K562 (cell line): Measurements from ENCODE around the gene TMCC2. TPM values are rescaled to one million over a fixed set of nuclear protein-coding genes. Genes with fewer than 3 reads are reported as not detected.

Source experiments
- CTBP1 ChIP-seq: fragments of 450-650 bp; IDR thresholded peaks from 2 replicates; pipeline ENCODE4 v1.6.1; 2016; ENCODE audit warnings: borderline replicate concordance
- DPF2 ChIP-seq: fragments of 450-650 bp; IDR thresholded peaks from 2 replicates; pipeline ENCODE4 v1.6.1; 2016
- ETV5 ChIP-seq: sonication (generic); formaldehyde crosslinking; IDR thresholded peaks from 2 replicates; pipeline ENCODE4 v1.4.0; 2020; ENCODE audit warnings: low read depth, mild to moderate bottlenecking, missing genetic modification reagents
- ETV6 ChIP-seq, 3 experiments: fragments of 150-350 bp in 1 of 3; sonication (generic) in 1 of 3; formaldehyde crosslinking in 1 of 3; IDR thresholded peaks; 2 replicates each; pipeline versions ENCODE4 v1.6.1 to v1.8.0; 2014 to 2022; ENCODE audit warnings: borderline replicate concordance in 2 of 3, low read depth in 2 of 3, antibody characterized with exemption in 1 of 3, low read length in 1 of 3, mild to moderate bottlenecking in 1 of 3, missing genetic modification reagents in 1 of 3
- HMG20B ChIP-seq: fragments of 250-450 bp; sonication (Bioruptor Pico); IDR thresholded peaks from 2 replicates; pipeline ENCODE4 v1.5.0; 2021; ENCODE audit warnings: mild to moderate bottlenecking
- HNRNPK ChIP-seq: fragments of 200-400 bp; formaldehyde crosslinking; IDR thresholded peaks from one replicate; pipeline ENCODE4 v1.6.1; 2018; ENCODE audit warnings: mild to moderate bottlenecking, low read depth, low read length; ENCODE audit not compliant: poor library complexity, severe bottlenecking
- KDM4B ChIP-seq, 2 experiments: fragments of 450-650 bp in 1 of 2; sonication (generic) in 1 of 2; IDR thresholded peaks; 2 replicates each; pipeline ENCODE4 v1.6.1; 2016 to 2017; ENCODE audit warnings: borderline replicate concordance in 2 of 2, antibody characterized with exemption in 1 of 2, low read depth in 1 of 2, mild to moderate bottlenecking in 1 of 2
- KLF13 ChIP-seq: fragments of 450-650 bp; IDR thresholded peaks from 2 replicates; pipeline ENCODE4 v1.6.1; 2016; ENCODE audit warnings: missing genetic modification characterization, low read depth, mild to moderate bottlenecking, missing compliant biosample characterization, moderate library complexity, borderline replicate concordance
- MYBL2 ChIP-seq, 2 experiments: fragments of 450-650 bp in 1 of 2; sonication (generic) in 1 of 2; formaldehyde crosslinking in 1 of 2; IDR thresholded peaks; 2 replicates each; pipeline versions ENCODE4 v1.6.1 to v1.8.1; 2017 to 2022; ENCODE audit warnings: borderline replicate concordance in 1 of 2, inconsistent platforms in 1 of 2, low read depth in 1 of 2, mild to moderate bottlenecking in 1 of 2, missing genetic modification reagents in 1 of 2, moderate library complexity in 1 of 2
- PHB2 ChIP-seq: fragments of 450-650 bp; IDR thresholded peaks from 2 replicates; pipeline ENCODE4 v1.6.1; 2017; ENCODE audit warnings: low read depth
- RBM39 ChIP-seq: fragments of 200-400 bp; formaldehyde crosslinking; optimal IDR thresholded peaks from 2 replicates; pipeline ENCODE3; 2018; ENCODE audit warnings: low read depth, low read length
- SIX5 ChIP-seq, 2 experiments: IDR thresholded peaks; 2 replicates each; pipeline ENCODE4 v1.6.1; 2011; ENCODE audit warnings: low read length in 2 of 2, borderline replicate concordance in 1 of 2, low read depth in 1 of 2, mild to moderate bottlenecking in 1 of 2, moderate library complexity in 1 of 2; ENCODE audit not compliant: insufficient read depth in 1 of 2
- SP1 ChIP-seq: sonication (generic); formaldehyde crosslinking; IDR thresholded peaks from 2 replicates; pipeline ENCODE4 v1.8.1; 2022; ENCODE audit warnings: mild to moderate bottlenecking, missing genetic modification reagents
- SRSF7 ChIP-seq: fragments of 200-400 bp; formaldehyde crosslinking; optimal IDR thresholded peaks from 2 replicates; pipeline ENCODE3; 2017; ENCODE audit warnings: mild to moderate bottlenecking, low read depth, low read length
- TEAD4 ChIP-seq, 2 experiments: sonication (generic) in 1 of 2; formaldehyde crosslinking in 1 of 2; IDR thresholded peaks; 2 replicates each; pipeline versions ENCODE4 v1.6.1 to v1.8.0; 2012 to 2022; ENCODE audit warnings: borderline replicate concordance in 1 of 2, inconsistent platforms in 1 of 2, low read length in 1 of 2, mild to moderate bottlenecking in 1 of 2, missing genetic modification reagents in 1 of 2
- ZFPM2 ChIP-seq: fragments of 250-450 bp; sonication (Bioruptor Pico); IDR thresholded peaks from 2 replicates; pipeline ENCODE4 v1.5.1; 2022; ENCODE audit warnings: mild to moderate bottlenecking
- ZNF121 ChIP-seq: sonication (generic); formaldehyde crosslinking; conservative IDR thresholded peaks from 2 replicates; pipeline ENCODE4 v1.8.0; 2022; ENCODE audit warnings: missing genetic modification reagents
- ZNF134 ChIP-seq: fragments of 250-450 bp; sonication (Bioruptor Pico); conservative IDR thresholded peaks from 2 replicates; pipeline ENCODE4 v1.4.0; 2020
- ZNF766 ChIP-seq: fragments of 200-800 bp; sonication (Bioruptor generic); conservative IDR thresholded peaks from 2 replicates; pipeline ENCODE4 v1.6.1; 2016; ENCODE audit warnings: missing genetic modification characterization, missing compliant biosample characterization
- polyA plus RNA-seq, 8 experiments: library from polyadenylated mRNA; depleted of rRNA in 4 of 8; stranded (reverse) in 5 of 8; unstranded in 3 of 8; fragments of >200 nt; fragmentation: Nextera tagmentation in 2 of 8; fragmentation: Illumina TruSeq in 1 of 8; extraction: Ambion mirVana in 2 of 8; extraction: Trizol in 1 of 8; gene quantifications; 2 replicates each; pipeline versions ENCODE4 v1.2.1 to v1.2.3, GENCODE V29; 2011 to 2014; ENCODE audit warnings: inconsistent platforms in 1 of 8, missing spikeins in 1 of 8
- total RNA-seq, 7 experiments: library from RNA; depleted of rRNA in 6 of 7; stranded (reverse); fragments of >200 nt in 6 of 7; fragmentation: Illumina TruSeq in 2 of 7; extraction: Trizol in 2 of 7; gene quantifications; 2 replicates each; pipeline versions ENCODE4 v1.2.1 to v1.2.3, GENCODE V29; 2011 to 2021; ENCODE audit warnings: low replicate concordance in 1 of 7
- TF ChIP-seq, protein P1 (sequence below): fragments of 450-650 bp; conservative IDR thresholded peaks from 2 replicates; pipeline ENCODE4 v1.6.1; 2016; ENCODE audit warnings: missing genetic modification characterization, low read depth, mild to moderate bottlenecking, missing compliant biosample characterization, moderate library complexity
- TF ChIP-seq, protein P2 (sequence below): fragments of 200-800 bp; sonication (Bioruptor generic); IDR thresholded peaks from 2 replicates; pipeline ENCODE4 v1.6.1; 2017; ENCODE audit warnings: missing genetic modification characterization, missing compliant biosample characterization
- TF ChIP-seq, protein P3 (sequence below): fragments of 250-450 bp; sonication (Bioruptor Pico); IDR thresholded peaks from 2 replicates; pipeline ENCODE4 v1.8.0; 2021; ENCODE audit warnings: moderate library complexity, mild to moderate bottlenecking, inconsistent platforms

The TMCC2 gene
- total and polyA plus RNA-seq, 9 of the 15 experiments (the other 6 are each of a cell fraction or from before 2014, with no cell fraction given) = 0.06 to 1.8 (median 0.98) TPM

DNA sequence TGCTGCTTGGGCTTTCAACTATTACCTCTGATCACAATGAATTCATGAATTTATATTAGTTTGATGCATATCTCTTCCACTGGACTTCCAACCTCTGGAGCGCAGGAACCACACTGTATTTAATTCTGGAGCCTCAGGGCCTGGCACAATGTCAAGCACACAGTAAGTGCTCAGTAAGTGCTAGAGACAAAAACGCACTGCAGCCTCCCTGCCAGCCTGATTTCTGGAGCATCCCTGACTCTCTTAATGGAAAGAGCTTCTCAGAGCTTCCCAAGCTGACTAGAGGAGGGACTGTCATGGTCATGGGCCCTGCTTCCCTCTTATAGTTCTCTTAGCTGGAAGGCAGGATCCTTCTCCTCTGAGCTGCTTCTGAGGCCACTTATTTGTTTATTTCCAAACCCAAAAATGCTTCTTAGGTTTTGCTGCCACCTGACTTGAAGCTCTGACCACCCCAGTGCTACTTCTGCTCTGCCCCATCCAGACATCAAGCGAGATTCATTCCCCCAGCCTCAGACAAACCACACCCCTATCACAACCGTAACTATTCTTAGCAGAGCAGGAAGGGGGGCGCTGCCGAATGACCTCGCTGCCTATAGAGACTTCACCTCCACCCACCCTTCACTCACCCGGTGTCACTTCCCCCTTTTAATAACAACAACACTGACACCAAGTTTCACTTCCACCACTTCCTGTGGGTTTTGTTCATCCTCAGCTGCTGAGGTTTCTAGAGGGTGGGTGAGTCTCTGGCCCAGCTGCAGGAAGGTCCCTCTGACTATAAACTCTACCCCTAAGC is 60.2 kb downstream of the TMCC2 start (continued):
- peak; percentile 15; the same call in 1 of the 2 replicates for TF ChIP-seq TEAD4 (IDR thresholded peaks at IDR 0.05; ENCODE audit: low read length)
- TF ChIP-seq TEAD4 (CRISPR knock-in tag; IDR thresholded peaks at IDR 0.05; ENCODE audit: borderline replicate concordance) = no peak
- no peak for TF ChIP-seq KLF13 (tag)
- no peak for TF ChIP-seq ZNF121 (CRISPR knock-in tag)
- TF ChIP-seq HNRNPK = no peak
- 0 out of 2 replicates have a peak, but pooled peaks have one; percentile 56 for TF ChIP-seq ETV5 (CRISPR knock-in tag)
- TF ChIP-seq MYBL2 (IDR thresholded peaks at IDR 0.05; ENCODE audit: low read depth) = no peak
- no peak for TF ChIP-seq MYBL2 (CRISPR knock-in tag; IDR thresholded peaks at IDR 0.05; ENCODE audit: borderline replicate concordance)
- TF ChIP-seq HMG20B (CRISPR knock-in tag) = no peak
- 0 out of 2 replicates have a peak, but pooled peaks have one; percentile 32 for TF ChIP-seq DPF2
- 0 out of 4 replicates have a peak, but pooled peaks of 1 of the 2 experiments have one; percentile 57 for TF ChIP-seq ETV6 (IDR thresholded peaks at IDR 0.05; ENCODE audit: borderline replicate concordance in 1 of 2, low read depth in 2 of 2, low read length in 1 of 2)
- no peak for TF ChIP-seq ETV6 (CRISPR knock-in tag; IDR thresholded peaks at IDR 0.05; ENCODE audit: borderline replicate concordance)
- no peak for TF ChIP-seq KDM4B (IDR thresholded peaks at IDR 0.05; ENCODE audit: borderline replicate concordance in 2 of 2, low read depth in 1 of 2)
- no peak for TF ChIP-seq ZFPM2 (CRISPR knock-in tag)
- TF ChIP-seq SRSF7 = no peak
- no peak for TF ChIP-seq PHB2
- TF ChIP-seq, protein P1, sequence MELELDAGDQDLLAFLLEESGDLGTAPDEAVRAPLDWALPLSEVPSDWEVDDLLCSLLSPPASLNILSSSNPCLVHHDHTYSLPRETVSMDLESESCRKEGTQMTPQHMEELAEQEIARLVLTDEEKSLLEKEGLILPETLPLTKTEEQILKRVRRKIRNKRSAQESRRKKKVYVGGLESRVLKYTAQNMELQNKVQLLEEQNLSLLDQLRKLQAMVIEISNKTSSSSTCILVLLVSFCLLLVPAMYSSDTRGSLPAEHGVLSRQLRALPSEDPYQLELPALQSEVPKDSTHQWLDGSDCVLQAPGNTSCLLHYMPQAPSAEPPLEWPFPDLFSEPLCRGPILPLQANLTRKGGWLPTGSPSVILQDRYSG (tag) = no peak
- peak; percentile 72; the same call in 1 of the 2 replicates for TF ChIP-seq ZNF766 (CRISPR knock-in tag)
- peak; percentile 64; the same call in 1 of the 2 replicates for TF ChIP-seq CTBP1
- TF ChIP-seq, protein P2, sequence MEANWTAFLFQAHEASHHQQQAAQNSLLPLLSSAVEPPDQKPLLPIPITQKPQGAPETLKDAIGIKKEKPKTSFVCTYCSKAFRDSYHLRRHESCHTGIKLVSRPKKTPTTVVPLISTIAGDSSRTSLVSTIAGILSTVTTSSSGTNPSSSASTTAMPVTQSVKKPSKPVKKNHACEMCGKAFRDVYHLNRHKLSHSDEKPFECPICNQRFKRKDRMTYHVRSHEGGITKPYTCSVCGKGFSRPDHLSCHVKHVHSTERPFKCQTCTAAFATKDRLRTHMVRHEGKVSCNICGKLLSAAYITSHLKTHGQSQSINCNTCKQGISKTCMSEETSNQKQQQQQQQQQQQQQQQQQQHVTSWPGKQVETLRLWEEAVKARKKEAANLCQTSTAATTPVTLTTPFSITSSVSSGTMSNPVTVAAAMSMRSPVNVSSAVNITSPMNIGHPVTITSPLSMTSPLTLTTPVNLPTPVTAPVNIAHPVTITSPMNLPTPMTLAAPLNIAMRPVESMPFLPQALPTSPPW (CRISPR knock-in tag) = peak; percentile 72
- TF ChIP-seq, protein P3, sequence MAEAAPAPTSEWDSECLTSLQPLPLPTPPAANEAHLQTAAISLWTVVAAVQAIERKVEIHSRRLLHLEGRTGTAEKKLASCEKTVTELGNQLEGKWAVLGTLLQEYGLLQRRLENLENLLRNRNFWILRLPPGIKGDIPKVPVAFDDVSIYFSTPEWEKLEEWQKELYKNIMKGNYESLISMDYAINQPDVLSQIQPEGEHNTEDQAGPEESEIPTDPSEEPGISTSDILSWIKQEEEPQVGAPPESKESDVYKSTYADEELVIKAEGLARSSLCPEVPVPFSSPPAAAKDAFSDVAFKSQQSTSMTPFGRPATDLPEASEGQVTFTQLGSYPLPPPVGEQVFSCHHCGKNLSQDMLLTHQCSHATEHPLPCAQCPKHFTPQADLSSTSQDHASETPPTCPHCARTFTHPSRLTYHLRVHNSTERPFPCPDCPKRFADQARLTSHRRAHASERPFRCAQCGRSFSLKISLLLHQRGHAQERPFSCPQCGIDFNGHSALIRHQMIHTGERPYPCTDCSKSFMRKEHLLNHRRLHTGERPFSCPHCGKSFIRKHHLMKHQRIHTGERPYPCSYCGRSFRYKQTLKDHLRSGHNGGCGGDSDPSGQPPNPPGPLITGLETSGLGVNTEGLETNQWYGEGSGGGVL (CRISPR knock-in tag) = no peak
- no peak for TF ChIP-seq SIX5 (IDR thresholded peaks at IDR 0.05; ENCODE audit: borderline replicate concordance in 1 of 2, insufficient read depth in 1 of 2, low read depth in 1 of 2, low read length in 2 of 2)
- TF ChIP-seq ZNF134 (CRISPR knock-in tag) = peak; percentile 34; the same call in 1 of the 2 replicates
- no peak for TF ChIP-seq SP1 (CRISPR knock-in tag)
- TF ChIP-seq RBM39 = no peak
